ENCODE data around the gene SPTLC1.

DNA sequence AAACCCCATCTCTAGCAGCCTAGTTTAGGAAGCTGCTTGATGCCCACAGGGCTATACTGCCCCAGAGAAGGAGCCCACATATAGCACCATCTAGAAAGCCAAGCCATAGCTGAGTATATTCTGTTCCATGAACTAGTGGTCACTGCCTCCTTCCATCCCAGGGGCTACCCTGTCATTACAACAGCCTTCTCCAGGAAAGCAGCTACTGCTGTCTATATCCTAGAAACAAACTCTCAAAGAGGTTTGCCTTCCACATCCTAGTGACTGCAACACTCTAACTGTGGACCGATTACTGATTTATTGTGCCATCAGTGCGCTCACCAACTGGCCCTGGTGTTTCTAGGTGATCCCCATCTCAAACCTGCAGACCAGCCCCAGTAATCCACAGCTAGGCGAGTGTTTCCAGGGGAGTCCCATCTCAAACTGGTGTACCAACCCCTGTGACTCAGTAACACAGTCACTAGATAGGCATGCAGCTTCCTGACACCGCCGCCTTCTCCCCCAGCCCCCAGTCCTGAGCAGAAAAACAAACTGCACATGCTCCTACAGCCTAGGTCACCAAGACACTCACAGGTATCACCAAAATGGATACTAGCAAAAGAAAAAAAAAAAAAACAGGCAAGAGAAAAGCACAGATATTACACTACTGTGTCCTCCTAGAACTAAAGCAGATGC is 14.8 kb downstream of the SPTLC1 start:
- TF ChIP-seq, protein P1, sequence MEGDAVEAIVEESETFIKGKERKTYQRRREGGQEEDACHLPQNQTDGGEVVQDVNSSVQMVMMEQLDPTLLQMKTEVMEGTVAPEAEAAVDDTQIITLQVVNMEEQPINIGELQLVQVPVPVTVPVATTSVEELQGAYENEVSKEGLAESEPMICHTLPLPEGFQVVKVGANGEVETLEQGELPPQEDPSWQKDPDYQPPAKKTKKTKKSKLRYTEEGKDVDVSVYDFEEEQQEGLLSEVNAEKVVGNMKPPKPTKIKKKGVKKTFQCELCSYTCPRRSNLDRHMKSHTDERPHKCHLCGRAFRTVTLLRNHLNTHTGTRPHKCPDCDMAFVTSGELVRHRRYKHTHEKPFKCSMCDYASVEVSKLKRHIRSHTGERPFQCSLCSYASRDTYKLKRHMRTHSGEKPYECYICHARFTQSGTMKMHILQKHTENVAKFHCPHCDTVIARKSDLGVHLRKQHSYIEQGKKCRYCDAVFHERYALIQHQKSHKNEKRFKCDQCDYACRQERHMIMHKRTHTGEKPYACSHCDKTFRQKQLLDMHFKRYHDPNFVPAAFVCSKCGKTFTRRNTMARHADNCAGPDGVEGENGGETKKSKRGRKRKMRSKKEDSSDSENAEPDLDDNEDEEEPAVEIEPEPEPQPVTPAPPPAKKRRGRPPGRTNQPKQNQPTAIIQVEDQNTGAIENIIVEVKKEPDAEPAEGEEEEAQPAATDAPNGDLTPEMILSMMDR (IDR thresholded peaks at IDR 0.05): no peak
- TF ChIP-seq POLR2A (IDR thresholded peaks at IDR 0.05): no peak
